Stimulated activated CD8-positive, alpha-beta memory T cell treated with anti-CD3 and anti-CD28 coated beads, Interleukin-2, amount 100 ng/mL, for 1 hour (primary cell): ENCODE measurements around the gene TMEM127.
"Not testable (repeated sequence)": the region's sequence is repeated elsewhere in the genome, so short reads cannot be mapped to it uniquely, and the experiment has no call there.

Experiments
- DNase-seq, 2 donors: peaks; one replicate each; pipeline ENCODE4 v3.0.0-alpha.2; 2020; ENCODE audit warnings: low read depth in 2 of 2

Gene TMEM127

DNA sequence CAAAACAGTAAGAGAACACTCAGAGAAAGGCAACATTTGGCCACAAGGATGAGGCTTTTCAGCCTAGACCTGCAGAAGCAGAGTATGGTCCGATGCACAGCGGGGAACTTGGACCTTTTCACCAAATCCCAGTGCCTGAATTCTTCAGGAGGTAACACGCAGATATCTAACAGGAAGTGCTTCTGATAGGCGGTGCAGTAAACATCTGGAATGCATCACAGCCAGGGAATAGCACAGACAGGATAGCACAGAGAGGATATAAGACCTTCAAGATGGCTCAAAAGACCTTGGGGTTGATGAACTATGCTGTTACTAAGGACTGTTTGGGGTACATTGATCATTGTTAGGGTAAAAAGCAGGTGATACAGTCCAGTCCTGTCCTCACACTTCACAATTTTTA is 1.7 kb downstream of the TMEM127 start:
- DNase-seq, result no peak

- DNase-seq, result no peak
These were observed 3.5 kb downstream of the TMEM127 start for GRCh38 chr2:96262306-96262705.

DNA sequence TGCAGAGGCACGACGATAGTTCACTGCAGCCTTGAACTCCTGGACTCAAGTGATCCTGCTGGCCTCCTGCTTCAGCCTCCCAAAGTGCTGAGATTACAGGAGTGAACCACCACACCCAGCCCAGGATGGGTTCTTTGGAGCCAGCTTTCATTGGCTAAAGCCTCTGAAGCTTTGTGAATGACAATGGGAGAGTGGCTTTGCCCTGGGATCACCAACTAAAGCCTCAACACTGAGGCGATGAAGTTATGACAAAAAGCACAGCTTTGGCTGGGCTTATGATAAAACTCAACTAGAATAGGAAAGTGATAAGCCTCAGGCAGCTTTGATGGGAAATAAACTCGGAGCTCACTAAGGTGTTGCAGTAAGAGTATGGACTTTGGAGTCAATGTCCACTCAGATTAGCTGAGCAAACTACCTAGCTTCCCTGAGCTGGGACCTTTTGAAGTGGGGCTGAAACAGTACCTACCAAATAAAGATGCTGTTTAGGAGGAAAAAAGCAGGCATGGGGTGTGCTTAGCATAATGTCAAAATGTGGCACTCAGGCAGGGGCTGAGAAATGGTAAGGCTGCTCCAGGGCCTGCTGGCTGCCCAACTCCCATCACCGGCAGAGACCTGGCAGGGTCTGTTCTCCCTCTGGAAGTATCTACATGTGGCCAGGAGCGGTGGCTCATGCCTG is 4.3 kb downstream of the TMEM127 start:
- DNase-seq, result no peak

- no peak for DNase-seq
These were observed 5.2 kb downstream of the TMEM127 start for GRCh38 chr2:96260387-96261260.

DNA sequence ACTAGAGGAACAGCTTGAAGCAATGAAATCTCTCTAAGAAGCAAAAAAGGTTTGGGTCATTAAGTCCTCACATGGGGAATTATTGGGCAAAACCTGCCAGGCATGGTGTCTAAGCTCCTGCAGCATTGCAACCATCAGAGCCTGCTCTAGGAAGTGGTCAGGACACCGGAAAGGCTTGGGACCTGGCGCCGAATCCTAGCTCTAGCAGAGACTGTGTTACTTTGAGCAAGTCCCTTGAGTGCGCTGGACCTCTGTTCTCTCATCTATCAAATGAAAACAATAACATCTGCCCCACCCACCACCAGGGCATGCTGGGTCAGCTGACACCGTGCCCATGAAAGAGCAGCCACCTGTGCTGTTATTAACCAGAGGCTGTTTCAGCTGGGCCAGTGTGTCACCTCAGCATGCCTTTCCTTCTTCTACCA is 6.3 kb downstream of the TMEM127 start:
- no peak for DNase-seq

- DNase-seq, result no peak
These were observed 7.4 kb downstream of the TMEM127 start for GRCh38 chr2:96258166-96259022.

- not testable (repeated sequence) for DNase-seq
These were observed 8.1 kb downstream of the TMEM127 start for GRCh38 chr2:96257744-96258143.

DNA sequence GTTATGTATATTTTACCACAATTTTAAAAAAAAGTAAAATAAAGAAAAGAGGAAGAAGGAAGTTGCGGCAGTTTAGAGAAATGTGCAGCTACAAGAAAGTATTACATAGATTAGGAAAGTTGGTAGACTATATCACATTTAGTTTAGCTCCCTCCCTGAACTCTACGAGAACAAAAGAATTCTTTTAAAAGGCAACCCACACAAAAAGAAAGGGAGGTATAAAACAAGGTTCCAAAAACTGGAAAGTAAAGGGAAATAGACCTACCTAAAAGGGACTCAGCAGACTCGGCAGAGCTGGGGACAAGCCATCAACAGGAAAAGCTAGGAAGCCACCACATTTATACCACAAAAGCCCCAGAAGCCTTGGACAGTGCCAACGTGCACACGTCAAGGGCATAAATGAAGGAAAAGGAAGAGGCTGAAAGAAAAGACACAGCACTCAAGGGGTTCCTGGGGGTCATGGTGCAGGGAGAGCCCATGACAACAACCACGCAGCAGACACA is 9.1 kb downstream of the TMEM127 start:
- DNase-seq, result no peak

- DNase-seq, result no peak
These were observed 11.2 kb downstream of the TMEM127 start for GRCh38 chr2:96254571-96254970.

DNA sequence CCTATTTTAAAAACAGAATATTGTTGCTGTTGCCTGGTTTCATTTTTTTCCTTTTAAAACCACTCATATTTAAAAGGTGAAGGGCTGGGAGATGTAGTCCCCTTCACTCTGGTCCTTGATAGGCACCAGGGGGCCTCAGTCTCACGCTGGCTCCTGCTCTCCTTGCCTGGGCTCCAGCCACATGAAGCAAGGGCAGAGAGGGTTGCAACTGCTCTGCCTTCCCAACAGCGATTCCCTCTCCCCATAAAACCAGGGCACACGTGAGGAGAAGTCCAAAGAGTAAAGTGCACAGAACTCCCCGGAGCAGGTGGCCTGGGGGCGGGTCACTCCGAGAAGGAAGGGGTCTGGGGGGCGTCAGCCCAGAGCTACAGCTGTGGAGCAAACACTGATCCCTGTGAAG is 12.8 kb downstream of the TMEM127 start:
- DNase-seq, result no peak

- no peak for DNase-seq
These were observed 13.3 kb downstream of the TMEM127 start for GRCh38 chr2:96252526-96252925.

GRCh38 chr2:96251721-96252292 is 14.0 kb downstream of the TMEM127 start:
- DNase-seq, result no peak

DNA sequence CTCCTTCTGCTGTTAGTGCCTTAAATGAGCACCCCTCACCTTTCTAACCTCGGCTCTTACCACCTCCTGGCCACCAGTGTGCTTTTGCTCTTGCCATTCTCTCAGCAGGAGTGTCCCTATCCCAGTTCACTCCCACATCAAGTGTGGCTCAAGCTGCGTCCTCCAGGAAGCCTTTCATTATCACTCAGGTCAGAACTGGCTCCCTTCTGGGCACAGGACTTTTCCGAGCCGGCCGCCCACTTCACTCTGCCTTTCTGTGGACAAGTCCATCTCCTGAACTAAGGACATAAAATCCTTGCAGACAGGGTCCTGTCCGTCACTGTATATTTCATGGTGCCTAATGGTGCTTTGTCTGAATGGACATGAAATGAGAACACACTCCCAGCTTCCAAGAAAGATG is 15.6 kb downstream of the TMEM127 start:
- DNase-seq, result no peak

- DNase-seq, result no peak
These were observed 16.1 kb downstream of the TMEM127 start for GRCh38 chr2:96249654-96250053.

- no peak for DNase-seq
These were observed 17.2 kb downstream of the TMEM127 start for GRCh38 chr2:96248624-96249023.

- no peak for DNase-seq
These were observed 17.9 kb downstream of the TMEM127 start for GRCh38 chr2:96247896-96248295.

DNA sequence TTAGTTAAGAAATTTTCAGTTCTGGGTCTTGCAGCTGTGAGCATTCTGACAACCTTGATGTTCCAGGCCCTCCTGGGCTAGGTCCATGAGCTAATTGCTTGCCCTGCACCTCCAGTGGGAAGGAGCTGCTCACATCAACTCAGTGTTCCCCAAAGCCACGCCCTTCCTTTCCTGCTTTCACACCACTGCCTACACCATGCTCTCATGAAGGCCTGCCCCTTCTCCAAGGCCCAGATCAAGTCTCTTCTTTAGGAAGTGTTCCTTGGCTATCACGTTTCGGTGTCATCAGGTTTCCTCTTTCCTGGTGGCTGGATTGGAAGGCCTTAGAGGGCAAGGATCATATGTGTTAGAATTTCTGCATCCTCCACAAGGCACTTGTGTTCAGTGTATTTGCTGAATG is 18.8 kb downstream of the TMEM127 start:
- DNase-seq, result no peak

DNA sequence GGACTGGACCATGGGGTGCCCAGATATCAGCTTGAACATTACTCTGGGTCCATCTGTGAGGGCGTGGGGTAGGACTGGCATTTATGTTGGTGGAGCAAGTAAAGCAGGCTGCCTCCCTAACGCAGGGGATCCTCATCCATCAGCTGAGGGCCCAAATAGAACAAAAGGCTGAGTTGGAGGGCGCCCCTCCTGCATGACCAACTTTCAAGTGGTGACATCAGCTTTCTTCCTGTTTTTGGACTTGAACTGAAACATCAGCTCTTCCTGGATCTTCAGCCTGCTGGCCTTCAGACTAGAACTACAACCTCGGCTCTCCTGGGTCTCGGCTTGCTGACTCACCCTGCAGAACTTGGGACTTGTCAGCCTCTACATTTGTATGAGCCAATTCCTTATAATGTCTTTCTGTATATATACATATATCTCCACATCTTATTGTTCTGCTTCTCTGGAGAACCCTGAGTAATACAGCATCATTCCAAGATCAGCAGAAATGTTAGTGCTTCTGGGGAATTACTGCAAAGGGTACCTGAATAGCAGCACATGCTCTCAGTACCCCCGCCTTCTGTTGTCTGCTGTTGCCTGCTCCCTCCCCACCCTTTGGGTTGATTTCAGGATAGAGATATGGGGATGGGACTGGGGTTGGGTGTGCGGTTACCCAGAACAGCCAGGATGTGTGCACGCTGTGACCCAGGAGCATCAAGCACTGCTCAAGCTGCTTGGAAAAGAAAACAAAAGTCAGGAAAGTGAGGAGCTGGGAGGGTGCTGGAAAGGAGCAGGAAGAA is 20.0 kb downstream of the TMEM127 start:
- DNase-seq, result no peak

GRCh38 chr2:96243843-96244242 is 22.0 kb downstream of the TMEM127 start:
- no peak for DNase-seq

DNA sequence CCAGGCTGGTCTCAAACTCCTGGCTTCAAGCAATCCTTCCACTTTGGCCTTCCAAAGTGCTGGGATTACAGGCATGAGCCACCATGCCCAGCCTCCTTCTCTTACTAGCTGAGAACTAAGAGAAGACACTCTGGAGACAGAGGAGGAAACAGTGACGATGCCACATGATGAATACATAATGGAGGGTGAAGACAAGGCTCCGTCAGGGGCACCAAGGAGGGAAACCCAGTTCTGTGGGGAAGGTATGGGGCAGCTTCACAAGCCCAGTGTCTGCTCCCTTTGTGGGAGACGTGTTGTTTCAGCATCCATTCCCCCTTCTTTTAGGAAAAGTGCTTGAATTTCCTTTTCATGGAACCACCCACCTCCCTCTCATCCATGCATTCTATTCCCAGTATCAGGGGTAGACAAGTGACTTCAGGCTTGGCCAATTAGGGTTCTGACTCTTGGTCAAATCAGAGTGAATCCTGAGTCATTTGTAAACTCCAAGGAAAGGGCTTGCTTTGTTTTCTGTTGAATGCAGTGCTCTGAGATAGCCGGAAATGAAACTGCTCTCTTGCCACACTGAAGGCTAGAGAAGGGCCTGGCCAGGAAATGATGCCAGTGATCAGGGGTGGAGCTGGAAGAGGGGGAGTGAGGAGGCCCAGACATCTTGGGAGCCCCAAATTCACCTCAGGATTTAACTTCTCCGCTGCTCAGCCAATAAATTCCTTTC is 23.7 kb downstream of the TMEM127 start:
- DNase-seq, result peak; percentile 13 to 17
